ENCODE results near the gene AMER3. TPM values are rescaled to one million over a fixed set of nuclear protein-coding genes. Genes with fewer than 3 reads are reported as not detected.
A peak's percentile ranks its signal among the peaks of the same experiment; 100 is the strongest.

The AMER3 gene
- total RNA-seq, 1 donor from 2014 or later, result not detected

- H3K9me3 Mint-ChIP-seq, result no peaks in the 10 kb centered on the region
- no peaks in the 10 kb centered on the region for H3K36me3 Mint-ChIP-seq
- H3K4me3 Mint-ChIP-seq, result peak overlapping the region; percentile 64
- no peak overlapping the region for H3K27ac Mint-ChIP-seq
- TF ChIP-seq CTCF (IDR thresholded peaks at IDR 0.05; ENCODE audit: unreplicated experiment), result no peak
- H3K4me1 Mint-ChIP-seq, result peaks cover 5% of the 10 kb centered on the region
- DNase-seq (ENCODE audit: low spot score in 2 of 2, unreplicated experiment in 2 of 2), result peak; percentile 47 to 76
- peaks cover 33% of the 10 kb centered on the region for H3K27me3 Mint-ChIP-seq (ENCODE audit: low read depth)
These were observed 43.3 kb downstream of the AMER3 start for GRCh38 chr2:130798472-130799218.

GRCh38 chr2:130799295-130799694 is 44.0 kb downstream of the AMER3 start:
- no peak overlapping the region for H3K4me3 Mint-ChIP-seq

GRCh38 chr2:130805613-130806012 is 50.3 kb downstream of the AMER3 start:
- Mint-ChIP-seq H3K9me3 (peaks cover 12% of the 10 kb centered on the region), H3K36me3 (no peaks in the 10 kb centered on the region), H3K4me1 (no peaks in the 10 kb centered on the region), H3K27ac (no peak overlapping the region), H3K27me3 (ENCODE audit: low read depth) (peaks cover 15% of the 10 kb centered on the region), H3K4me3 (no peak overlapping the region)
- DNase-seq (ENCODE audit: low spot score in 2 of 2, unreplicated experiment in 2 of 2), result no peak
- no peak for TF ChIP-seq CTCF (IDR thresholded peaks at IDR 0.05; ENCODE audit: unreplicated experiment)

More at GRCh38 chr2:130799295-130799694, 44.0 kb downstream of the AMER3 start:
- H3K4me1 Mint-ChIP-seq, result peaks cover 5% of the 10 kb centered on the region
- no peak for TF ChIP-seq CTCF (IDR thresholded peaks at IDR 0.05; ENCODE audit: unreplicated experiment)
- DNase-seq (ENCODE audit: low spot score in 2 of 2, unreplicated experiment in 2 of 2), result no peak
- peaks cover 30% of the 10 kb centered on the region for H3K27me3 Mint-ChIP-seq (ENCODE audit: low read depth)
- H3K27ac Mint-ChIP-seq, result no peak overlapping the region
- H3K36me3 Mint-ChIP-seq, result no peaks in the 10 kb centered on the region
- H3K9me3 Mint-ChIP-seq, result no peaks in the 10 kb centered on the region

GRCh38 chr2:130806370-130806769 is 51.0 kb downstream of the AMER3 start:
- TF ChIP-seq CTCF (IDR thresholded peaks at IDR 0.05; ENCODE audit: unreplicated experiment), result no peak
- no peak for DNase-seq (ENCODE audit: low spot score in 2 of 2, unreplicated experiment in 2 of 2)
- Mint-ChIP-seq H3K4me3 (no peak overlapping the region), H3K9me3 (peaks cover 12% of the 10 kb centered on the region), H3K27ac (no peak overlapping the region), H3K27me3 (ENCODE audit: low read depth) (peaks cover 17% of the 10 kb centered on the region), H3K36me3 (no peaks in the 10 kb centered on the region), H3K4me1 (no peaks in the 10 kb centered on the region)

GRCh38 chr2:130807659-130808385 is 52.5 kb downstream of the AMER3 start:
- Mint-ChIP-seq H3K27ac (no peak overlapping the region), H3K9me3 (peaks cover 12% of the 10 kb centered on the region), H3K4me1 (no peaks in the 10 kb centered on the region), H3K4me3 (no peak overlapping the region), H3K36me3 (no peaks in the 10 kb centered on the region), H3K27me3 (ENCODE audit: low read depth) (peaks cover 19% of the 10 kb centered on the region)
- no peak for DNase-seq (ENCODE audit: low spot score in 2 of 2, unreplicated experiment in 2 of 2)
- no peak for TF ChIP-seq CTCF (IDR thresholded peaks at IDR 0.05; ENCODE audit: unreplicated experiment)
